Calu3 (cell line): Measurements from ENCODE around the gene NUAK2. TPM values are rescaled to one million over a fixed set of nuclear protein-coding genes. Genes with fewer than 3 reads are reported as not detected.

Experiments
- BruUV-seq: library from RNA; stranded (reverse); fragments of 400-500 nt; replicated peaks from 2 replicates; lab custom pipeline; 2021; lab: Mats Ljungman, UMichigan
- CTCF ChIA-PET: fragments of 300-600 bp; sonication (Branson Sonifier 250); formaldehyde crosslinking; loops from one replicate; lab custom pipeline; 2022; ENCODE audit warnings: antibody characterized with exemption; lab: Charles Lee
- DNase-seq: peaks from one replicate; pipeline ENCODE4 v3.0.0; 2022
- H3K27ac Mint-ChIP-seq: one replicate; pipeline ENCODE4 v1.8.0; 2022; ENCODE audit warnings: mixed read lengths; ENCODE audit not compliant: unreplicated experiment
- H3K27me3 Mint-ChIP-seq: one replicate; pipeline ENCODE4 v1.8.0; 2022; ENCODE audit warnings: mixed read lengths; ENCODE audit not compliant: unreplicated experiment
- H3K36me3 Mint-ChIP-seq: one replicate; pipeline ENCODE4 v1.8.0; 2022; ENCODE audit warnings: mild to moderate bottlenecking, moderate library complexity, mixed read lengths; ENCODE audit not compliant: insufficient read depth, unreplicated experiment
- H3K4me1 Mint-ChIP-seq: one replicate; pipeline ENCODE4 v1.8.0; 2022; ENCODE audit warnings: mild to moderate bottlenecking, low read depth, mixed read lengths; ENCODE audit not compliant: unreplicated experiment
- H3K4me3 Mint-ChIP-seq: one replicate; pipeline ENCODE4 v1.8.0; 2022; ENCODE audit warnings: mild to moderate bottlenecking, low read depth, moderate library complexity, mixed read lengths; ENCODE audit not compliant: unreplicated experiment
- H3K9me3 Mint-ChIP-seq: one replicate; pipeline ENCODE4 v1.8.0; 2022; ENCODE audit warnings: low read depth, mixed read lengths; ENCODE audit not compliant: unreplicated experiment
- intact Hi-C: fragments of 100-400 bp; cut with micrococcal nuclease; formaldehyde crosslinking; loops from one replicate; pipeline ENCODE4 v1.10.0; 2022; ENCODE audit not compliant: unreplicated experiment
- total RNA-seq: library from RNA; stranded (reverse); gene quantifications from 2 replicates; pipeline ENCODE4 v1.2.3, GENCODE V29; 2022
- TF ChIP-seq, protein P1 (sequence below): fragments of 200-600 bp; IDR thresholded peaks from one replicate; pipeline ENCODE4 v1.8.0; 2022; ENCODE audit warnings: antibody characterized with exemption; ENCODE audit not compliant: unreplicated experiment

The NUAK2 gene
- total RNA-seq, 1 experiment from 2014 or later = 3.7 TPM

DNA sequence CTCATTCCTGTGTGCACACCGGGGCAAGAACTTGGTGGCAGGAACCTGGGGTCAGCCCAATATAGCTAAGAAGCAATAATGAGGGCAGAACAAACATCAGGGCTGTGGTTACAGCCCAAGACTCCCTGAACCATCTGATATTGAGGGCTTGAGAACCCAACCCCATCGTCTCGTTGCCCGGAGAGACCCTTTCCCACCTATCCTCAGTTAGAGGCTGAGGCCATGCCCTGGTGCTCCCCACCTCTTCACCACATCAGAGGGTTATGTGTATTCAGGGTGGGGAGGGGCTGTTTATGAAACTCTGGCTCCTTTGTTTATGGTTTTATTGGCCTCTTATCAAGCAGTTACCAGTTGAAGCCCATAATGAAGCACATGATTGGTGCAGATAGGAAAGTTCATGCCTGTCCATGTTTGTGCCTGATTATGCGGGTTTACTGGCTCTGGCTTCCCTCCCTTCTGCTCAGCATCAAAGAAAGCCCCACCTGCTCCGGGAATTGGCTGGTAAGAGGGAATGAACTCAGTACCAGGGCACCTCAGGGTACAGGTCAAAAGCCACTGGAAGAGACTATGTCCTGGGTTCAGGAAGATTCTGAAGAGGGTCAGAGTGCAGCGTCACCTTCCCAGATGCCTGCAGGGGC lies 14.5 kb downstream of the NUAK2 start:
- no peak for DNase-seq
- Mint-ChIP-seq H3K4me1 (peaks cover 12% of the 10 kb centered on the region), H3K36me3 (peaks cover 16% of the 10 kb centered on the region), H3K27me3 (no peaks in the 10 kb centered on the region), H3K9me3 (no peaks in the 10 kb centered on the region), H3K27ac (no peak overlapping the region), H3K4me3 (no peak overlapping the region)
- TF ChIP-seq, protein P1, sequence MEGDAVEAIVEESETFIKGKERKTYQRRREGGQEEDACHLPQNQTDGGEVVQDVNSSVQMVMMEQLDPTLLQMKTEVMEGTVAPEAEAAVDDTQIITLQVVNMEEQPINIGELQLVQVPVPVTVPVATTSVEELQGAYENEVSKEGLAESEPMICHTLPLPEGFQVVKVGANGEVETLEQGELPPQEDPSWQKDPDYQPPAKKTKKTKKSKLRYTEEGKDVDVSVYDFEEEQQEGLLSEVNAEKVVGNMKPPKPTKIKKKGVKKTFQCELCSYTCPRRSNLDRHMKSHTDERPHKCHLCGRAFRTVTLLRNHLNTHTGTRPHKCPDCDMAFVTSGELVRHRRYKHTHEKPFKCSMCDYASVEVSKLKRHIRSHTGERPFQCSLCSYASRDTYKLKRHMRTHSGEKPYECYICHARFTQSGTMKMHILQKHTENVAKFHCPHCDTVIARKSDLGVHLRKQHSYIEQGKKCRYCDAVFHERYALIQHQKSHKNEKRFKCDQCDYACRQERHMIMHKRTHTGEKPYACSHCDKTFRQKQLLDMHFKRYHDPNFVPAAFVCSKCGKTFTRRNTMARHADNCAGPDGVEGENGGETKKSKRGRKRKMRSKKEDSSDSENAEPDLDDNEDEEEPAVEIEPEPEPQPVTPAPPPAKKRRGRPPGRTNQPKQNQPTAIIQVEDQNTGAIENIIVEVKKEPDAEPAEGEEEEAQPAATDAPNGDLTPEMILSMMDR = no peak
- intact Hi-C loops = no loop called here
- CTCF ChIA-PET = interaction anchor here (1.0 to 1.7 kb wide), 2 partner anchors 13 to 34 kb away, joined by 3 to 4 read pairs; no protein-coding TSS in a partner anchor
- BruUV-seq = no TSS peak

- TF ChIP-seq, protein P1 = no peak
- Mint-ChIP-seq H3K9me3 (no peaks in the 10 kb centered on the region), H3K36me3 (peaks cover 27% of the 10 kb centered on the region), H3K27ac (peak overlapping the region; percentile 59), H3K4me1 (peaks cover 19% of the 10 kb centered on the region), H3K4me3 (no peak overlapping the region), H3K27me3 (no peaks in the 10 kb centered on the region)
- intact Hi-C loops = no loop called here
- CTCF ChIA-PET = no interaction called here
- no peak for DNase-seq
- no TSS peak for BruUV-seq
These were observed 16.9 kb downstream of the NUAK2 start for GRCh38 chr1:205304695-205305070.

- Mint-ChIP-seq H3K4me3 (no peak overlapping the region), H3K9me3 (no peaks in the 10 kb centered on the region), H3K36me3 (peaks cover 27% of the 10 kb centered on the region), H3K27me3 (no peaks in the 10 kb centered on the region), H3K4me1 (peaks cover 19% of the 10 kb centered on the region), H3K27ac (peak overlapping the region; percentile 59)
- intact Hi-C loops = no loop called here
- BruUV-seq = no TSS peak
- no peak for DNase-seq
- CTCF ChIA-PET = interaction anchor here (1.7 kb wide), 1 partner anchor 13 kb away, joined by 7 read pairs; no protein-coding TSS in a partner anchor
- TF ChIP-seq, protein P1 = no peak
These were observed 17.4 kb downstream of the NUAK2 start for GRCh38 chr1:205304046-205304694.

GRCh38 chr1:205303247-205303888 lies 18.2 kb downstream of the NUAK2 start:
- Mint-ChIP-seq H3K4me3 (no peak overlapping the region), H3K27me3 (no peaks in the 10 kb centered on the region), H3K36me3 (peaks cover 31% of the 10 kb centered on the region), H3K9me3 (no peaks in the 10 kb centered on the region), H3K4me1 (peaks cover 19% of the 10 kb centered on the region), H3K27ac (no peak overlapping the region)
- TF ChIP-seq, protein P1 = no peak
- intact Hi-C loops = no loop called here
- no peak for DNase-seq
- CTCF ChIA-PET = interaction anchor here (1.7 kb wide), 1 partner anchor 14 kb away, joined by 7 read pairs; no protein-coding TSS in a partner anchor
- no TSS peak for BruUV-seq
